Measurements from ENCODE around the gene PLPP2.

DNA sequence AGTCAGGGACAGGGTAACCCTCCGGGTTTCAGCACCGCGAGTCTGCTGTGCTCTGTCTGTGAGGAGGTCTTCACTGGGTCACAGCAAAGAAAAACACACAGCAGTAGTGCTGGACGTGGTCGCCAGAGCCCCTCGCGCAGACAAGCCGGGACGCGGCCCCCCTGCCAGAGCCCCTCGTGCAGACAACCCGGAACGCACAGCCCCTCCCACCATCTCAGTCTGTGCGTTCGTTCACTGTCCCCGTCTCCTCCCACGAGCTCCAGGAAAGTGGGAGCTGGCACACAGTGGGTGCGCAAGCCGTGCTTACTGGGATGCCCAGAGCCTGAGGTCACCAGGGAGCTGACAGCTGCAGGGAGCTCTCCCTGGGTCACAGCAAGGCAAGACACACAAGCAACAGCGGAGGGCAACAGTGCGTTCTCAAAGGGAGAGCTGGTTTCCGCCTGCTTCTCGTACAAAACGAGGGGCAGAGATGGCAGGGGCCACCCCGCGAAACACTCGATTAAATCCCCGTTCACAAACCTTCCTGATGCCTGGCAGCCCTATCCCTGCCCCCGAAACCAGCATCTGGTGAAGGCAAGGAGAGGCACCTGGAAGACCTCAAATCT lies 3.2 kb upstream of the PLPP2 start:
- no peak for TF ChIP-seq RCOR1 (IDR thresholded peaks at IDR 0.05; ENCODE audit: insufficient replicate concordance, low read length)
- no peak for TF ChIP-seq CEBPB (IDR thresholded peaks at IDR 0.05; ENCODE audit: low read depth, low read length)
- no peak for TF ChIP-seq MAFK (IDR thresholded peaks at IDR 0.05; ENCODE audit: low read depth, low read length)
- TF ChIP-seq SMC3 (IDR thresholded peaks at IDR 0.05; ENCODE audit: low read depth, low read length): no peak
- TF ChIP-seq, protein P1, sequence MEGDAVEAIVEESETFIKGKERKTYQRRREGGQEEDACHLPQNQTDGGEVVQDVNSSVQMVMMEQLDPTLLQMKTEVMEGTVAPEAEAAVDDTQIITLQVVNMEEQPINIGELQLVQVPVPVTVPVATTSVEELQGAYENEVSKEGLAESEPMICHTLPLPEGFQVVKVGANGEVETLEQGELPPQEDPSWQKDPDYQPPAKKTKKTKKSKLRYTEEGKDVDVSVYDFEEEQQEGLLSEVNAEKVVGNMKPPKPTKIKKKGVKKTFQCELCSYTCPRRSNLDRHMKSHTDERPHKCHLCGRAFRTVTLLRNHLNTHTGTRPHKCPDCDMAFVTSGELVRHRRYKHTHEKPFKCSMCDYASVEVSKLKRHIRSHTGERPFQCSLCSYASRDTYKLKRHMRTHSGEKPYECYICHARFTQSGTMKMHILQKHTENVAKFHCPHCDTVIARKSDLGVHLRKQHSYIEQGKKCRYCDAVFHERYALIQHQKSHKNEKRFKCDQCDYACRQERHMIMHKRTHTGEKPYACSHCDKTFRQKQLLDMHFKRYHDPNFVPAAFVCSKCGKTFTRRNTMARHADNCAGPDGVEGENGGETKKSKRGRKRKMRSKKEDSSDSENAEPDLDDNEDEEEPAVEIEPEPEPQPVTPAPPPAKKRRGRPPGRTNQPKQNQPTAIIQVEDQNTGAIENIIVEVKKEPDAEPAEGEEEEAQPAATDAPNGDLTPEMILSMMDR (conservative IDR thresholded peaks at IDR 0.05; ENCODE audit: low read depth, low read length): no peak
- TF ChIP-seq CHD1 (IDR thresholded peaks at IDR 0.05; ENCODE audit: low read depth, low read length): no peak
- TF ChIP-seq MXI1 (IDR thresholded peaks at IDR 0.05; ENCODE audit: borderline replicate concordance, low read depth, low read length): no peak
- no peak for TF ChIP-seq BHLHE40 (IDR thresholded peaks at IDR 0.05; ENCODE audit: low read depth, low read length)
- TF ChIP-seq, protein P2, sequence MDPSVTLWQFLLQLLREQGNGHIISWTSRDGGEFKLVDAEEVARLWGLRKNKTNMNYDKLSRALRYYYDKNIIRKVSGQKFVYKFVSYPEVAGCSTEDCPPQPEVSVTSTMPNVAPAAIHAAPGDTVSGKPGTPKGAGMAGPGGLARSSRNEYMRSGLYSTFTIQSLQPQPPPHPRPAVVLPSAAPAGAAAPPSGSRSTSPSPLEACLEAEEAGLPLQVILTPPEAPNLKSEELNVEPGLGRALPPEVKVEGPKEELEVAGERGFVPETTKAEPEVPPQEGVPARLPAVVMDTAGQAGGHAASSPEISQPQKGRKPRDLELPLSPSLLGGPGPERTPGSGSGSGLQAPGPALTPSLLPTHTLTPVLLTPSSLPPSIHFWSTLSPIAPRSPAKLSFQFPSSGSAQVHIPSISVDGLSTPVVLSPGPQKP (IDR thresholded peaks at IDR 0.05; ENCODE audit: borderline replicate concordance, low read depth, low read length): no peak
- TF ChIP-seq POLR2A (IDR thresholded peaks at IDR 0.05; ENCODE audit: low read depth, low read length): no peak
- TF ChIP-seq RFX5 (IDR thresholded peaks at IDR 0.05; ENCODE audit: low read depth, low read length): no peak
- TF ChIP-seq NFE2L2 (IDR thresholded peaks at IDR 0.05; ENCODE audit: low read depth, low read length): no peak
- no peak for TF ChIP-seq RAD21 (IDR thresholded peaks at IDR 0.05; ENCODE audit: low read length)
- TF ChIP-seq USF2 (IDR thresholded peaks at IDR 0.05; ENCODE audit: low read depth, low read length): no peak

All from IMR-90 (cell line).